Activated CD8-positive, alpha-beta memory T cell treated with anti-CD3 and anti-CD28 coated beads, Interleukin-2, amount 50 U/mL, for 24 hours (primary cell): ENCODE results near the gene TBC1D17.

ENCODE experiments used
- DNase-seq: peaks from one replicate; pipeline ENCODE4 v3.0.0-alpha.2; 2020; ENCODE audit errors: extremely low read depth

The TBC1D17 gene

DNA sequence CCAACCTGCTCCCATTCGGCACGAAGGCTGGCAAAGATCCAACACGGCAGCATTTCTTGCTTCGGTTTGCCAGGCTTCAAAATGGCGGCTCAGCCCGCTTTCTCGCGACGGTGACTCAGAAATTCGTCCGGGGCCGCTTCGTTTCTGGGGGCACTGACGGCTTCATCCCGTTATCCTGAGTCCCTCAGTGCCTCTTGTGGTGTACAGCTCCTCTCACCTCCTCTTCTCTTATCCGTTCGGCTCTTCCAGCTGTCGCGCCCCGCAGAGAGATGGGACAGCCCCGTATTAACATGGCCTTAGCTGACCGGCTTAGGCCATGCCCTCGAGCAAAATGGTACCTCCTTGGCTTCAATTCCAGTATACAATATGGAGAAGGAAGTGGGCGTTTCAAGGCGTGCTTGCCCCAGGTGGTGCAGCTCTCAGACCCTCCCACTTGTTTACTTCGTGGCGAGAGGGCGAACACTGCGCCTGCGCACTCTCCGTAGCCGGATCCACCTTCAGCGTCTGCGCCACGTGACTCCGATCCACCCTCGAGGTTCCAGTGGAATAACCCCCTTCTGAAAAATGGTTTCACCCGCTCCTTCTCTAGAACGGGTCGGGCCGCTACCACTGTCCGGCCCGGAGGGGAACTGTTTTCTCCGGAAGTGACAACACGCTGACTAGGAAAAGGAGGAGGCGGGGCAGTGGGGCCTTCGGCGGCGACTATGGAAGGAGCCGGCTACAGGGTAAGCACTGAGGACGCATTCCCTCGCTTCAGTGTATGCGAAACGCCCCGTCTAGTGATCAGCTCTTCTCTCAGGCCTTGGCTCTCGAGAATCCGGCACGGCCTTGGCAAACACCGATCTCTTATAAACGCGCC is at the start of gene TBC1D17, which contains the start of gene AKT1S1:
Gene TBC1D17, plus strand, starts transcription at position 683 of the 859 bp plus-strand sequence. Its CDS starts 22 bp downstream, at position 705.
Gene AKT1S1, minus strand, starts transcription at position 336 of the 859 bp plus-strand sequence. CDS start 4,060 bp downstream, outside the sequence.
- peak; percentile 98 for DNase-seq

- DNase-seq, result no peak
These were observed 48.3 kb upstream of the TBC1D17 start for GRCh38 chr19:49829200-49829599.

GRCh38 chr19:49829721-49830120 is 47.8 kb upstream of the TBC1D17 start:
- DNase-seq, result no peak

DNA sequence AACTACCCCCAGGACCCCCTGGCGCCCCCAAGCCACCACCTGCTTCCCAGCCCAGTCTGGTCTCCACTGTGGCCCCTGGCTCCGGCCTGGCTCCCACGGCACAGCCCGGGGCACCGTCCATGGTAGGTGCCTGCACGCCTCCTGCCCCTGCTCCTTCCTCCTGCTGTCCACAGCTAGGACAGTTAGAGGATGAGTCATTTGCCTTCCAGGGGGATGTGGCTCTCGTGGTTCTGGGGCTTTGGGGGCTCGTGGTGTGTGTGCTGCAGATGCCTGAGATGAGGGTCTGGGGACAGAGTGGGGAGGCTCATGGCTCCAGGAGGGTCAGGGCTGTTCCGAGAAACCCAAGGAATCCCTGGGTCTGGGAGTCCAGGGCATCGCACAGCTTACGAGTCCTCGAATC is 46.7 kb upstream of the TBC1D17 start:
- DNase-seq, result no peak

GRCh38 chr19:49831592-49831991 is 45.9 kb upstream of the TBC1D17 start:
- no peak for DNase-seq

DNA sequence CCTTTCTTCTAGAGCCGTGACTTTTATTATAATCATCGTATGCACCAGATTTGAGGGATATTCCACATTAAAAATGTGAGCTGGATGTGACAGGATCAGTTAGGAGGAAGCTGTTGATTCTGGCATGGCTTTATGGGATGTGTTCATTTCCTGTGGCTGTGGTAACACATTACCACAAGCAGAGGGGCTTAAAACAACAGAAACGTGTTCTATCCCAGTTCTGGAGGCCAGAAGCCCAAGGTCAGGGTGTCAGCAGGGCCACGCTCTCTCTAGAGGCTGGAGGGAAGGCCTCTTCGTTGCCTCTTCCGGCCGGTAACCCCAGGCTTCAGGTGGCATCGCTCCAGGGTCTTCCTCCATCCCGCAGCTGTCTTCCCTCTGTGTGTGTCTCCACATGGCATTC is 44.9 kb upstream of the TBC1D17 start:
- DNase-seq, result no peak

DNA sequence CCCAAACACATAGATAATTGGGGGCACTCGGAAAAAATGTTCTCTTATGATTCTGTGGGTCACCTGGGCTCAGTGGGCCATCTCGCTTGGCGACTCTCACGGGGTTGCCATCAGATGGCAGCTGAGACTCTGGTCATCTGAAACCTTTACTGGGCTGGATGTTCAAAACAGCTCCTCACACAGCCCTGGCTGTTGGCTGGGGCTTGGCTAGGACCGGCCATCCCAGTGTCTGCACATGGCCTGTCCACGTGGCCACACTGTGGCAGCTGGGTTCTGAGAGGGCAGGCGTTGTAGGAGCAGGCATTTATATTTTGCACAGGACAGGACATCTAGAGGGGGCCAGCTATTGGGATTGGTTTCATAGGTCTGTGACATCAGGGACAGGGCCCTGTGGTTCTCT is 43.9 kb upstream of the TBC1D17 start:
- no peak for DNase-seq

- DNase-seq, result no peak
These were observed 41.9 kb upstream of the TBC1D17 start for GRCh38 chr19:49835562-49835961.

DNA sequence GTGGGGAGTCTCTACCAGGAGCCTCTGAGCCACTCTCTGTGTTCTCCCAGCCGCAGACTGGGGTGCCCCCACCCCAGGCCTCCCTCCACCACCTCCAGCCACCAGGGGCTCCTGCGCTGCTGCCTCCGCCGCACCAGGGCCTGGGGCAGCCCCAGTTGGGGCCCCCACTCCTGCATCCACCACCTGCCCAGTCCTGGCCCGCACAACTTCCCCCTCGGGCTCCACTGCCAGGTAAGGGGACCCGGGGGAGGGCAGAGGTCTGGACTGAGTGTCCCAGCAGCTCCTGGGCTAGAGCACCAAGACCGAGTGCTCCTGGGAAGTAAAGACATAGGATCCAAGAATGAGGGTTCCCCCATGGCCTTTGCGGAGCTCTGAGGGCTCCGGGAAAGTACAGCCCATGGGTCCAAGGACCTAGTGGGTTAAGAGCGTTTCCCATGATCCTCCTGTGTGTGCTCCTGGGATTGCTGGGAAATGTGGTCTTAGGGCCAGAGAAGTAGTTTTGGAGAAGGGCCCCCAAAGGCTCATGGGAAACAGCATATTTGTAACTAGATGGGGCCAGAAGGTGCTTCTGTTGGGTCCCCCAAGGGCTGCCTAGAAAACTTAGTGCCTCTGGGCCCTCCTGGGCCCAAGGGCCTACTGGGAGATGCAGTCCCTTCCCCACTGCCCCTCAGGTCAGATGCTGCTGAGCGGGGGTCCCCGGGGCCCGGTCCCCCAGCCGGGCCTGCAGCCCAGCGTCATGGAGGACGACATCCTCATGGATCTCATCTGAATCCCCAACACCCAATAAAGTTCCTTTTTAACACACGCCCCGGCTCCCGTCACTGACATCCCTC is 41.1 kb upstream of the TBC1D17 start:
- no peak for DNase-seq

- no peak for DNase-seq
These were observed 40.5 kb upstream of the TBC1D17 start for GRCh38 chr19:49837009-49837310.

- no peak for DNase-seq
These were observed 40.1 kb upstream of the TBC1D17 start for GRCh38 chr19:49837425-49837824.

GRCh38 chr19:49838885-49839588 is 38.5 kb upstream of the TBC1D17 start:
- DNase-seq, result no peak

DNA sequence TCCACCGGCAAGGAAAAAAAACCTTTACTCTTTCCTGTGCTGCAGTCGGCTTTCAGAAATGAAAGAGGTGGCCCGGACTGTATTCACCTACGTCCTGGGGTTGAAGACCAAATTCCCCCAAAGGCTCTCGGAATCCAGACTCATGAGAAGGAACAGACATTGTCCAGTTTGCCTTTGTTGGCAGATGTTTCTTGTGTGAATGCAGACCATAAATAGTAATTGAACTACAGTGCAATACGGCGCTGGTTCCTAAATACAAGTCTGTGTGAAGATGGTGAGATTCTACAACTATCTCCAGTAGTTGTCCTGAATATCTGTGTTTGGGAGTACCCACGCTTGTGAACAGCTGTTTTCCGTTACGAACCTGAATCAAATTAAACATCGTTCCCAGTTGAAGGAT is 37.8 kb upstream of the TBC1D17 start:
- no peak for DNase-seq

- no peak for DNase-seq
These were observed 37.2 kb upstream of the TBC1D17 start for GRCh38 chr19:49840321-49840720.

DNA sequence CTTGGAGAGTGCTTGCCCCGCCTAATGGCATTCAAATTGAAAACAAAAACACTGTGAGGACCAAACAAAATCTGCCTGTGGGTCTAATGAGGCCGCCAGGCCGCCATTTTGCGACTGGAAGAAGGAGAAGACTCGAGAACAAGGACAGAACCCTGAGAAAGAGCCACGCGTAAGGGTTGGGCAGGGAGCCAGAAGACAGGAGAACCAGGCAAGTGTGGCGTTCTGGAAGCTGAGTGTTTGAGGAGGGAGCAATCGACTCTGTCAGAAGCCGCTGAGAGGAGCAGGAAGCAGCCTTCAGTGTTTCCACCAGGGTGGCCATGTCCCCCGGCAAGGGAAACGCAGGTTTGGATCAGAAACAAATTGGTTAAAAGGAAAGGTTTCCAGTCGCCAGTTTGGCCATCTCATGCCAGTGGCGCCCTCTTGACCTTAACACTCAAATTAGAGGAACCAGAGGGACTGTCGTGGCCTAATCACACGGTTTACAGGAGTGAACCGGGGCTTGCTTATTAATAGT is 36.7 kb upstream of the TBC1D17 start:
- DNase-seq, result no peak

GRCh38 chr19:49843265-49843664 is 34.2 kb upstream of the TBC1D17 start:
- no peak for DNase-seq

- DNase-seq, result no peak
These were observed 33.1 kb upstream of the TBC1D17 start for GRCh38 chr19:49844138-49845095.

GRCh38 chr19:49845414-49845813 is 32.1 kb upstream of the TBC1D17 start:
- DNase-seq, result no peak

DNA sequence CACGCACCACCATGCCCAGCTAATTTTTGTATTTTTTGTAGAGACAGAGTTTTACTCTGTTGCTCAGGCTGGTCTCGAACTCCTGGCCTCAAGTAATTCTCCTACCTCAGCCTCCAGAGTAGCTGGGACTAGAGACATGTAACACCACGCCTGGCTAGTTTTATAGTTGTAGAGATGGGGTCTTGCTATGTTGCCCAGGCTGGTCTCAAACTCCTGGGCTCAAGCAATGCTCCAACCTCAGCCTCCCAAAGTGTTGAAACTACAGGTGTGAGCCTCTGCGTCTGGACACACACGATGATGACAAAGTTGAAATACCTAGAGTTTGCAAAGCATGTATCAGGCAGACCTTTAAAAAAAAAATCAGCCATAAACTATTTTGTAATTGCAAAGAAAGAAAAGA is 31.1 kb upstream of the TBC1D17 start:
- no peak for DNase-seq

DNA sequence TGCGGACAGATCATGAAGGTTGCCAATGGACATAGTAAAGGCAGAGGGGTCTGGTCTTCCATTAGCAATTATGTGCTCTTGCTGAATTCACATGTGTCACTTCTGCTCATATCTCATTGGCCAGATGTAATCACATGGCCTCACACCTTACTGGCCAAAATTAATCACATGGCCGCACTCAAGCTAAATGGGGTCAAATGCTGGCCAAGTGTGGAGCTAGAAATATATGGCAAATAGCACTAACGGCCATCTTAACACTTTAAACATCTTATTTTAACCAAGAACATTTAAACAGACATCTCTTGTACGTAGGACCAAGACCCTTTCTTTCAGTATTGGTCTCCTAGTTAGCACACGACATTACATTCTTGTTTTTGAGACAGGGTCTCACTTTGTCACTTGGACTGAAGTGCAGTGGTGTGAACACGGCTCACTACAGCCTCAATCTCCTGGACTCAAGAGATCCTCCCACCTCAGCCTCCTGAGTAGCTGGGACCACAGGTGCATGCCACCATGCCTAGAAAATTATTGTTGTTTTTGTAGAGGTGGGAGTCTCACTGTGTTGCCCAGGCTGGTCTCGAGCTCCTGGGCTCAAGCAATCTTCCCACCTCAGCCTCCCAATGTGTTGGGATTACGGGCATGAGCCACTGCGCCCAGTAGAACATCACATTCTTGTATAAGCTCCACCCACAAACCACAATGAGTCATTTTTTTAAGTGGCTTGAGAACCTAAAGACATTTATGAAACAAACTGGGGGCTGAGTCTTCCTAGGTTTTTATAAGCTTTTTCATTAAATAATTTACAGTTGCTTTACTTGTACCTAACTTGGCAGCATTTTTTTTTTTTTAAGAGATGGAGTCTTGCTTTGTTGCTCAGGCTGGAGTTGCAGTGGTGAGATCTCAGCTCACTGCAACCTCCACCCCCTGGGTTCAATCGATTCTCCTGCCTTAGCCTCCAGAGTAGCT is 29.5 kb upstream of the TBC1D17 start:
- no peak for DNase-seq
